Subcutaneous abdominal adipose tissue (tissue), 5 donors: ENCODE results near the gene TIMM13.
"Not testable (repeated sequence)": the region's sequence is repeated elsewhere in the genome, so short reads cannot be mapped to it uniquely, and the experiment has no call there.

Experiments used
- H3K27ac ChIP-seq: one replicate; pipeline ENCODE4 v1.7.0; 2013; ENCODE audit warnings: low read depth, mild to moderate bottlenecking, inconsistent platforms, low read length, moderate library complexity
- H3K27me3 ChIP-seq, 5 donors: one replicate each; pipeline ENCODE4 v1.7.0; 2013; ENCODE audit warnings: low read length in 5 of 5, inconsistent platforms in 1 of 5; ENCODE audit not compliant: control insufficient read depth in 5 of 5, insufficient read depth in 4 of 5
- H3K36me3 ChIP-seq, 5 donors: one replicate each; pipeline ENCODE4 v1.7.0; 2013; ENCODE audit warnings: low read length in 5 of 5; ENCODE audit not compliant: control insufficient read depth in 5 of 5, insufficient read depth in 5 of 5
- H3K4me1 ChIP-seq, 5 donors: one replicate each; pipeline ENCODE4 v1.7.0; 2013; ENCODE audit warnings: low read length in 5 of 5, mild to moderate bottlenecking in 3 of 5, moderate library complexity in 1 of 5; ENCODE audit not compliant: control insufficient read depth in 5 of 5, insufficient read depth in 5 of 5
- H3K4me3 ChIP-seq, 5 donors: one replicate each; pipeline ENCODE4 v1.7.0; 2013; ENCODE audit warnings: low read length in 5 of 5, low read depth in 1 of 5
- H3K9ac ChIP-seq, 5 donors: one replicate each; pipeline ENCODE4 v1.7.0; 2013; ENCODE audit warnings: low read length in 5 of 5, mild to moderate bottlenecking in 4 of 5, moderate library complexity in 3 of 5
- H3K9me3 ChIP-seq, 5 donors: one replicate each; pipeline ENCODE4 v1.7.0; 2013; ENCODE audit warnings: low read length in 5 of 5; ENCODE audit not compliant: control insufficient read depth in 5 of 5
- donor health status: healthy.
- donor health status: healthy.
- donor health status: healthy.
- donor health status: healthy.
- donor health status: healthy.

TIMM13 gene

GRCh38 chr19:2397173-2397572 is 30.2 kb downstream of the TIMM13 start:
- H3K4me1 ChIP-seq, H3K27ac ChIP-seq, H3K4me3 ChIP-seq, H3K36me3 ChIP-seq, H3K9ac ChIP-seq, H3K9me3 ChIP-seq: not testable (repeated sequence)
- peaks cover 0 to 11% (median 3%) of the 10 kb centered on the region in 5 donors for H3K27me3 ChIP-seq

- H3K4me3 ChIP-seq, H3K27ac ChIP-seq, H3K36me3 ChIP-seq, H3K4me1 ChIP-seq, H3K9me3 ChIP-seq, H3K9ac ChIP-seq: not testable (repeated sequence)
- peaks cover 0 to 11% (median 3%) of the 10 kb centered on the region in 5 donors for H3K27me3 ChIP-seq
Measured at GRCh38 chr19:2395293-2395829, 32.0 kb downstream of the TIMM13 start.

GRCh38 chr19:2394442-2395292 is 32.7 kb downstream of the TIMM13 start:
- no peak overlapping the region for H3K9ac ChIP-seq
- no peak overlapping the region for H3K4me3 ChIP-seq
- no peak overlapping the region for H3K27ac ChIP-seq
- H3K36me3 ChIP-seq = no peaks in the 10 kb centered on the region
- H3K4me1 ChIP-seq = peaks cover 0 to 2% (median 0%) of the 10 kb centered on the region in 5 donors
- H3K9me3 ChIP-seq = no peaks in the 10 kb centered on the region
- H3K27me3 ChIP-seq = peaks cover under 1 to 13% (median 3%) of the 10 kb centered on the region in 5 donors

GRCh38 chr19:2394054-2394441 is 33.3 kb downstream of the TIMM13 start:
- Histone ChIP-seq H3K4me1 (peaks cover 0 to 2% (median 0%) of the 10 kb centered on the region in 5 donors), H3K9me3 (no peaks in the 10 kb centered on the region), H3K36me3 (no peaks in the 10 kb centered on the region), H3K27ac (no peak overlapping the region), H3K27me3 (peaks cover 3 to 16% (median 3%) of the 10 kb centered on the region in 5 donors), H3K4me3 (no peak overlapping the region), H3K9ac (no peak overlapping the region)

- H3K4me1 ChIP-seq = not testable (repeated sequence)
Measured at GRCh38 chr19:2392899-2393298, 34.5 kb downstream of the TIMM13 start.

GRCh38 chr19:2392366-2392765 is 35.0 kb downstream of the TIMM13 start:
- Histone ChIP-seq H3K9ac (no peak overlapping the region), H3K4me1 (peaks cover 0 to 2% (median 0%) of the 10 kb centered on the region in 5 donors), H3K27me3 (peaks cover 3 to 19% (median 7%) of the 10 kb centered on the region in 5 donors), H3K9me3 (no peaks in the 10 kb centered on the region), H3K4me3 (no peak overlapping the region), H3K36me3 (no peaks in the 10 kb centered on the region), H3K27ac (no peak overlapping the region)

More at GRCh38 chr19:2392899-2393298, 34.5 kb downstream of the TIMM13 start:
- H3K27ac ChIP-seq, H3K9ac ChIP-seq, H3K36me3 ChIP-seq, H3K4me3 ChIP-seq, H3K9me3 ChIP-seq: not testable (repeated sequence)
- peaks cover 3 to 16% (median 4%) of the 10 kb centered on the region in 5 donors for H3K27me3 ChIP-seq

GRCh38 chr19:2391118-2391725 is 36.2 kb downstream of the TIMM13 start:
- Histone ChIP-seq H3K36me3 (no peaks in the 10 kb centered on the region), H3K9ac (no peak overlapping the region), H3K27me3 (peaks cover 3 to 15% (median 4%) of the 10 kb centered on the region in 5 donors), H3K27ac (no peak overlapping the region), H3K9me3 (no peaks in the 10 kb centered on the region), H3K4me1 (peaks cover 0 to 2% (median 0%) of the 10 kb centered on the region in 5 donors), H3K4me3 (no peak overlapping the region)

- no peak overlapping the region for H3K9ac ChIP-seq
- H3K9me3 ChIP-seq = no peaks in the 10 kb centered on the region
- peaks cover 0 to 15% (median 3%) of the 10 kb centered on the region in 5 donors for H3K27me3 ChIP-seq
- no peak overlapping the region for H3K27ac ChIP-seq
- peaks cover 2 to 4% (median 3%) of the 10 kb centered on the region in 5 donors for H3K4me1 ChIP-seq
- H3K4me3 ChIP-seq = no peak overlapping the region
- no peaks in the 10 kb centered on the region for H3K36me3 ChIP-seq
Measured at GRCh38 chr19:2389594-2389993, 37.8 kb downstream of the TIMM13 start.

GRCh38 chr19:2387367-2388288 is 39.8 kb downstream of the TIMM13 start:
- Histone ChIP-seq H3K4me3 (no peak overlapping the region), H3K4me1 (peaks cover 2 to 13% (median 11%) of the 10 kb centered on the region in 5 donors), H3K9ac (no peak overlapping the region), H3K9me3 (no peaks in the 10 kb centered on the region), H3K27me3 (peaks cover 0 to 16% (median 3%) of the 10 kb centered on the region in 5 donors), H3K36me3 (no peaks in the 10 kb centered on the region), H3K27ac (no peak overlapping the region)
